ENCODE data around the gene SAXO1. TPM values are rescaled to one million over a fixed set of nuclear protein-coding genes. Genes with fewer than 3 reads are reported as not detected.

The SAXO1 gene
- total RNA-seq, 1 experiment from 2014 or later = not detected

GRCh38 chr9:18971404-18971803 is 61.6 kb downstream of the SAXO1 start:
- no peaks in the 10 kb centered on the region for H3K79me2 ChIP-seq (ENCODE audit: insufficient read depth, low read length)
- ChIA-PET POLR2A (no interaction called here), RAD21 (ENCODE audit: low non-redundant PET in 1 of 2, low total read pairs in 2 of 2, uncharacterized antibody in 2 of 2, unreplicated experiment in 2 of 2) (no interaction called here), CTCF (no interaction called here)
- H3K27me3 ChIP-seq (ENCODE audit: insufficient read depth, low read length) = peaks cover 37% of the 10 kb centered on the region
- ATAC-seq (no peak), DNase-seq (ENCODE audit: low read depth, low spot score) (no peak)
- H3K9ac ChIP-seq (ENCODE audit: low read length) = no peak overlapping the region
- TF ChIP-seq JUND (IDR thresholded peaks at IDR 0.05) = no peak
- no peak for TF ChIP-seq CEBPB (IDR thresholded peaks at IDR 0.05; ENCODE audit: low read depth)
- TF ChIP-seq FOSL1 (IDR thresholded peaks at IDR 0.05; ENCODE audit: low read depth) = no peak
- no peak for TF ChIP-seq POLR2AphosphoS5 (IDR thresholded peaks at IDR 0.05; ENCODE audit: low read depth, low read length)
- no peak for TF ChIP-seq MAX (IDR thresholded peaks at IDR 0.05)
- no peak for TF ChIP-seq TCF7L2 (IDR thresholded peaks at IDR 0.05; ENCODE audit: borderline replicate concordance, extremely low read depth, insufficient read depth, insufficient read length)
- no peak for TF ChIP-seq ELF1 (IDR thresholded peaks at IDR 0.05; ENCODE audit: borderline replicate concordance, low read depth)
- no peak for TF ChIP-seq EGR1 (IDR thresholded peaks at IDR 0.05; ENCODE audit: low read depth)
- no peak for TF ChIP-seq ZBTB33 (IDR thresholded peaks at IDR 0.05; ENCODE audit: extremely low read depth, insufficient replicate concordance, low read length)
- no peak for TF ChIP-seq ZNF274 (IDR thresholded peaks at IDR 0.05; ENCODE audit: low read depth, low read length)
- TF ChIP-seq EZH2phosphoT487 (IDR thresholded peaks at IDR 0.05; ENCODE audit: borderline replicate concordance) = no peak
- no peak for TF ChIP-seq POLR2A (IDR thresholded peaks at IDR 0.05; ENCODE audit: borderline replicate concordance, extremely low read depth, insufficient read depth, insufficient read length)
- TF ChIP-seq EZH2 (IDR thresholded peaks at IDR 0.05) = no peak
- TF ChIP-seq RAD21 (IDR thresholded peaks at IDR 0.05; ENCODE audit: low read depth) = no peak
- no peak for TF ChIP-seq ATF3 (IDR thresholded peaks at IDR 0.05)
- no peak for TF ChIP-seq SIN3A (IDR thresholded peaks at IDR 0.05; ENCODE audit: low read depth)
- TF ChIP-seq REST (IDR thresholded peaks at IDR 0.05; ENCODE audit: low read depth) = no peak
- no peak for TF ChIP-seq CTCF (IDR thresholded peaks at IDR 0.05 in 2 of 3, conservative IDR thresholded peaks at IDR 0.05 in 1 of 3; ENCODE audit: borderline replicate concordance in 1 of 3, insufficient read depth in 1 of 3, low read depth in 2 of 3, low read length in 2 of 3)
- no peak for TF ChIP-seq SRF (IDR thresholded peaks at IDR 0.05; ENCODE audit: low read depth)
- H3K4me3 ChIP-seq (replicated peaks in 1 of 2; ENCODE audit: low read depth in 1 of 2, low read length in 2 of 2) = no peak overlapping the region
- no peak overlapping the region for H2AFZ ChIP-seq (ENCODE audit: low read depth, low read length, poor library complexity, severe bottlenecking)
- no TSS peak for BruUV-seq (replicated peaks)
- no peak overlapping the region for H3K27ac ChIP-seq (ENCODE audit: low read depth, low read length)
- intact Hi-C loops (cut with micrococcal nuclease) = no loop called here
- H3K36me3 ChIP-seq (ENCODE audit: control insufficient read depth in 1 of 2, insufficient read depth in 2 of 2, low read length in 2 of 2) = no peaks in the 10 kb centered on the region
- H3K9me2 ChIP-seq (ENCODE audit: insufficient read depth) = no peaks in the 10 kb centered on the region
- H3K4me1 ChIP-seq (ENCODE audit: control insufficient read depth in 1 of 2, insufficient read depth in 2 of 2, low read length in 2 of 2) = no peaks in the 10 kb centered on the region
- H3K4me2 ChIP-seq (ENCODE audit: low read length) = no peak overlapping the region
- H4K20me1 ChIP-seq (ENCODE audit: insufficient read depth) = no peaks in the 10 kb centered on the region
- no peaks in the 10 kb centered on the region for H3K9me3 ChIP-seq (ENCODE audit: control insufficient read depth in 1 of 2, insufficient read depth in 1 of 2, low read depth in 1 of 2, low read length in 2 of 2)

All from HCT116 (cell line).